HepG2 (cell line): ENCODE measurements around the gene MBD3L3. TPM values are rescaled to one million over a fixed set of nuclear protein-coding genes. Genes with fewer than 3 reads are reported as not detected.

ENCODE experiments used
- GZF1 ChIP-seq: sonication (generic); formaldehyde crosslinking; IDR thresholded peaks from 2 replicates; pipeline ENCODE4 v1.5.1; 2020; ENCODE audit warnings: mild to moderate bottlenecking, missing genetic modification reagents
- HDAC1 ChIP-seq: sonication (generic); formaldehyde crosslinking; IDR thresholded peaks from 2 replicates; pipeline ENCODE4 v1.5.1; 2020; ENCODE audit warnings: mild to moderate bottlenecking, missing genetic modification reagents
- KDM3A ChIP-seq: IDR thresholded peaks from 2 replicates; pipeline ENCODE4 v1.6.1; 2018; ENCODE audit warnings: low read depth, missing compliant biosample characterization
- KLF6 ChIP-seq: IDR thresholded peaks from 2 replicates; pipeline ENCODE4 v1.8.0; 2016; ENCODE audit warnings: missing biosample characterization, missing genetic modification reagents
- NFE2 ChIP-seq: sonication (generic); formaldehyde crosslinking; IDR thresholded peaks from 2 replicates; pipeline ENCODE4 v1.4.0; 2020; ENCODE audit warnings: missing genetic modification reagents
- RBM39 ChIP-seq: fragments of 200-400 bp; formaldehyde crosslinking; IDR thresholded peaks from one replicate; pipeline ENCODE4 v1.6.1; 2018; ENCODE audit warnings: antibody characterized with exemption, mild to moderate bottlenecking, low read depth, low read length; ENCODE audit not compliant: poor library complexity, severe bottlenecking
- SMAD1 ChIP-seq: sonication (generic); formaldehyde crosslinking; IDR thresholded peaks from 2 replicates; pipeline ENCODE4 v1.4.0; 2020; ENCODE audit warnings: missing genetic modification reagents, low read depth, mild to moderate bottlenecking, borderline replicate concordance
- SP4 ChIP-seq: sonication (generic); formaldehyde crosslinking; IDR thresholded peaks from 2 replicates; pipeline ENCODE4 v1.8.1; 2023; ENCODE audit warnings: mild to moderate bottlenecking, missing genetic modification reagents
- SRF ChIP-seq: IDR thresholded peaks from 2 replicates; pipeline ENCODE4 v1.6.1; 2011; ENCODE audit warnings: mild to moderate bottlenecking, low read depth, low read length, moderate library complexity
- SRSF9 ChIP-seq: fragments of 200-400 bp; formaldehyde crosslinking; IDR thresholded peaks from 2 replicates; pipeline ENCODE4 v1.6.1; 2018; ENCODE audit warnings: borderline replicate concordance, mild to moderate bottlenecking, low read depth, low read length; ENCODE audit not compliant: insufficient read depth, poor library complexity, severe bottlenecking
- TGIF2 ChIP-seq: IDR thresholded peaks from 2 replicates; pipeline ENCODE4 v1.6.1; 2016; ENCODE audit warnings: control low read depth, missing compliant biosample characterization
- ZNF180 ChIP-seq: sonication (generic); formaldehyde crosslinking; IDR thresholded peaks from 2 replicates; pipeline ENCODE4 v1.4.0; 2020; ENCODE audit warnings: low read depth, missing genetic modification reagents, borderline replicate concordance
- ZNF274 ChIP-seq: sonication (generic); formaldehyde crosslinking; IDR thresholded peaks from 2 replicates; pipeline ENCODE4 v1.5.1; 2020; ENCODE audit warnings: mild to moderate bottlenecking, missing genetic modification reagents
- ZNF331 ChIP-seq: sonication (generic); formaldehyde crosslinking; IDR thresholded peaks from 2 replicates; pipeline ENCODE4 v1.4.0; 2020; ENCODE audit warnings: missing genetic modification reagents
- ZNF589 ChIP-seq: sonication (generic); formaldehyde crosslinking; conservative IDR thresholded peaks from 2 replicates; pipeline ENCODE4 v1.8.0; 2022; ENCODE audit warnings: mild to moderate bottlenecking, moderate library complexity, missing genetic modification reagents
- ZNF816 ChIP-seq: sonication (generic); formaldehyde crosslinking; IDR thresholded peaks from 2 replicates; pipeline ENCODE4 v1.8.0; 2022; ENCODE audit warnings: missing genetic modification reagents, mild to moderate bottlenecking, borderline replicate concordance
- polyA plus RNA-seq, 8 experiments: library from polyadenylated mRNA; depleted of rRNA in 3 of 8; stranded (reverse) in 7 of 8; unstranded in 1 of 8; fragments of >200 nt; fragmentation: Illumina TruSeq in 4 of 8; extraction: Trizol in 4 of 8; gene quantifications; 2 replicates each; pipeline versions ENCODE4 v1.2.1 to v1.2.3, GENCODE V29; 2011 to 2016; ENCODE audit warnings: low read depth in 4 of 8, missing spikeins in 1 of 8, mixed read lengths in 1 of 8; ENCODE audit not compliant: insufficient read depth in 1 of 8
- total RNA-seq, 5 experiments: library from RNA; depleted of rRNA; stranded (reverse); fragments of >200 nt; fragmentation: Illumina TruSeq; extraction: Trizol; gene quantifications; 2 replicates each; pipeline ENCODE4 v1.2.3, GENCODE V29; 2016; ENCODE audit warnings: low read depth in 1 of 5
- TF ChIP-seq, protein P1 (sequence below): sonication (generic); formaldehyde crosslinking; IDR thresholded peaks from 2 replicates; pipeline ENCODE4 v1.8.0; 2022; ENCODE audit warnings: low read depth, missing genetic modification reagents
- TF ChIP-seq, protein P2 (sequence below): sonication (generic); formaldehyde crosslinking; IDR thresholded peaks from 2 replicates; pipeline ENCODE4 v1.4.0; 2020; ENCODE audit warnings: missing genetic modification reagents, borderline replicate concordance
- TF ChIP-seq, protein P3 (sequence below): conservative IDR thresholded peaks from 2 replicates; pipeline ENCODE4 v1.6.1; 2018; ENCODE audit warnings: missing genetic modification reagents
- TF ChIP-seq, protein P4 (sequence below): IDR thresholded peaks from 2 replicates; pipeline ENCODE4 v1.6.1; 2016; ENCODE audit warnings: mild to moderate bottlenecking, missing biosample characterization, missing genetic modification reagents
- TF ChIP-seq, protein P5 (sequence below): sonication (generic); formaldehyde crosslinking; IDR thresholded peaks from 2 replicates; pipeline ENCODE4 v1.8.1; 2023; ENCODE audit warnings: mild to moderate bottlenecking, inconsistent platforms, moderate library complexity, missing genetic modification reagents, borderline replicate concordance

Gene MBD3L3
- total and polyA plus RNA-seq, 2 of the 13 experiments (the other 11 are each of a cell fraction or from before 2014, with no cell fraction given): not detected

GRCh38 chr19:7098701-7099596, 40.5 kb upstream of the MBD3L3 start (continued):
- TF ChIP-seq, protein P1, sequence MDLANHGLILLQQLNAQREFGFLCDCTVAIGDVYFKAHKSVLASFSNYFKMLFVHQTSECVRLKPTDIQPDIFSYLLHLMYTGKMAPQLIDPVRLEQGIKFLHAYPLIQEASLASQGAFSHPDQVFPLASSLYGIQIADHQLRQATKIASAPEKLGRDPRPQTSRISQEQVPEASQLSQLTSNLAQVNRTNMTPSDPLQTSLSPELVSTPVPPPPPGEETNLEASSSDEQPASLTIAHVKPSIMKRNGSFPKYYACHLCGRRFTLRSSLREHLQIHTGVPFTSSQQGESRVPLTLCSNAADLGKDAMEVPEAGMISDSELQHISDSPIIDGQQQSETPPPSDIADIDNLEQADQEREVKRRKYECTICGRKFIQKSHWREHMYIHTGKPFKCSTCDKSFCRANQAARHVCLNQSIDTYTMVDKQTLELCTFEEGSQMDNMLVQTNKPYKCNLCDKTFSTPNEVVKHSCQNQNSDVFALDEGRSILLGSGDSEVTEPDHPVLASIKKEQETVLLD (CRISPR knock-in tag): no peak; the same call in 1 of the 2 replicates
- TF ChIP-seq SRSF9 (no peak), KLF6 (no peak), SRF (no peak), ZNF331 (CRISPR knock-in tag) (peak; percentile 12; the same call in 1 of the 2 replicates), KDM3A (no peak), SMAD1 (CRISPR knock-in tag) (no peak), HDAC1 (peak; percentile 49; the same call in 1 of the 2 replicates), SP4 (peak; percentile 45), ZNF180 (CRISPR knock-in tag) (no peak), ZNF589 (0 out of 2 replicates have a peak, but pooled peaks have one; percentile 65), GZF1 (no peak; the same call in 1 of the 2 replicates), TGIF2 (no peak), RBM39 (peak; percentile 76), ZNF816 (CRISPR knock-in tag) (no peak), NFE2 (CRISPR knock-in tag) (no peak), ZNF274 (no peak)
- TF ChIP-seq, protein P2, sequence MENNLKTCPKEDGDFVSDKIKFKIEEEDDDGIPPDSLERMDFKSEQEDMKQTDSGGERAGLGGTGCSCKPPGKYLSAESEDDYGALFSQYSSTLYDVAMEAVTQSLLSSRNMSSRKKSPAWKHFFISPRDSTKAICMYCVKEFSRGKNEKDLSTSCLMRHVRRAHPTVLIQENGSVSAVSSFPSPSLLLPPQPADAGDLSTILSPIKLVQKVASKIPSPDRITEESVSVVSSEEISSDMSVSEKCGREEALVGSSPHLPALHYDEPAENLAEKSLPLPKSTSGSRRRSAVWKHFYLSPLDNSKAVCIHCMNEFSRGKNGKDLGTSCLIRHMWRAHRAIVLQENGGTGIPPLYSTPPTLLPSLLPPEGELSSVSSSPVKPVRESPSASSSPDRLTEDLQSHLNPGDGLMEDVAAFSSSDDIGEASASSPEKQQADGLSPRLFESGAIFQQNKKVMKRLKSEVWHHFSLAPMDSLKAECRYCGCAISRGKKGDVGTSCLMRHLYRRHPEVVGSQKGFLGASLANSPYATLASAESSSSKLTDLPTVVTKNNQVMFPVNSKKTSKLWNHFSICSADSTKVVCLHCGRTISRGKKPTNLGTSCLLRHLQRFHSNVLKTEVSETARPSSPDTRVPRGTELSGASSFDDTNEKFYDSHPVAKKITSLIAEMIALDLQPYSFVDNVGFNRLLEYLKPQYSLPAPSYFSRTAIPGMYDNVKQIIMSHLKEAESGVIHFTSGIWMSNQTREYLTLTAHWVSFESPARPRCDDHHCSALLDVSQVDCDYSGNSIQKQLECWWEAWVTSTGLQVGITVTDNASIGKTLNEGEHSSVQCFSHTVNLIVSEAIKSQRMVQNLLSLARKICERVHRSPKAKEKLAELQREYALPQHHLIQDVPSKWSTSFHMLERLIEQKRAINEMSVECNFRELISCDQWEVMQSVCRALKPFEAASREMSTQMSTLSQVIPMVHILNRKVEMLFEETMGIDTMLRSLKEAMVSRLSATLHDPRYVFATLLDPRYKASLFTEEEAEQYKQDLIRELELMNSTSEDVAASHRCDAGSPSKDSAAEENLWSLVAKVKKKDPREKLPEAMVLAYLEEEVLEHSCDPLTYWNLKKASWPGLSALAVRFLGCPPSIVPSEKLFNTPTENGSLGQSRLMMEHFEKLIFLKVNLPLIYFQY (CRISPR knock-in tag): no peak
- TF ChIP-seq, protein P3, sequence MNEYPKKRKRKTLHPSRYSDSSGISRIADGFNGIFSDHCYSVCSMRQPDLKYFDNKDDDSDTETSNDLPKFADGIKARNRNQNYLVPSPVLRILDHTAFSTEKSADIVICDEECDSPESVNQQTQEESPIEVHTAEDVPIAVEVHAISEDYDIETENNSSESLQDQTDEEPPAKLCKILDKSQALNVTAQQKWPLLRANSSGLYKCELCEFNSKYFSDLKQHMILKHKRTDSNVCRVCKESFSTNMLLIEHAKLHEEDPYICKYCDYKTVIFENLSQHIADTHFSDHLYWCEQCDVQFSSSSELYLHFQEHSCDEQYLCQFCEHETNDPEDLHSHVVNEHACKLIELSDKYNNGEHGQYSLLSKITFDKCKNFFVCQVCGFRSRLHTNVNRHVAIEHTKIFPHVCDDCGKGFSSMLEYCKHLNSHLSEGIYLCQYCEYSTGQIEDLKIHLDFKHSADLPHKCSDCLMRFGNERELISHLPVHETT: no peak
- TF ChIP-seq, protein P4, sequence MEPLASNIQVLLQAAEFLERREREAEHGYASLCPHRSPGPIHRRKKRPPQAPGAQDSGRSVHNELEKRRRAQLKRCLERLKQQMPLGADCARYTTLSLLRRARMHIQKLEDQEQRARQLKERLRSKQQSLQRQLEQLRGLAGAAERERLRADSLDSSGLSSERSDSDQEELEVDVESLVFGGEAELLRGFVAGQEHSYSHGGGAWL (CRISPR knock-in tag): no peak
- TF ChIP-seq, protein P5, sequence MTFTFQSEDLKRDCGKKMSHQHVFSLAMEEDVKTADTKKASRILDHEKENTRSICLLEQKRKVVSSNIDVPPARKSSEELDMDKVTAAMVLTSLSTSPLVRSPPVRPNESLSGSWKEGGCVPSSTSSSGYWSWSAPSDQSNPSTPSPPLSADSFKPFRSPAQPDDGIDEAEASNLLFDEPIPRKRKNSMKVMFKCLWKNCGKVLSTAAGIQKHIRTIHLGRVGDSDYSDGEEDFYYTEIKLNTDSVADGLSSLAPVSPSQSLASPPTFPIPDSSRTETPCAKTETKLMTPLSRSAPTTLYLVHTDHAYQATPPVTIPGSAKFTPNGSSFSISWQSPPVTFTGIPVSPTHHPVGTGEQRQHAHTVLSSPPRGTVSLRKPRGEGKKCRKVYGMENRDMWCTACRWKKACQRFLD: no peak
